Left ventricle myocardium inferior (tissue), 1 donor: Measurements from ENCODE around the gene SEMA7A. TPM values are rescaled to one million over a fixed set of nuclear protein-coding genes. Genes with fewer than 3 reads are reported as not detected.
A peak's percentile ranks its signal among the peaks of the same experiment; 100 is the strongest.
"Not testable (repeated sequence)": the region's sequence is repeated elsewhere in the genome, so short reads cannot be mapped to it uniquely, and the experiment has no call there.

ENCODE experiments used
- DNase-seq: peaks from one replicate; pipeline ENCODE4 v3.0.0-alpha.2; 2020
- H3K27ac ChIP-seq: fragments of 200-600 bp; replicated peaks from 2 replicates; pipeline ENCODE4 v1.8.0; 2021
- H3K27me3 ChIP-seq: fragments of 200-600 bp; 2 replicates; pipeline ENCODE4 v1.8.0; 2021; ENCODE audit warnings: low read depth
- H3K36me3 ChIP-seq: fragments of 200-600 bp; 2 replicates; pipeline ENCODE4 v1.8.0; 2021
- H3K4me1 ChIP-seq: fragments of 200-600 bp; 2 replicates; pipeline ENCODE4 v1.8.0; 2021
- H3K4me3 ChIP-seq: fragments of 200-600 bp; 2 replicates; pipeline ENCODE4 v1.8.0; 2021; ENCODE audit warnings: mild to moderate bottlenecking, moderate library complexity
- H3K9me3 ChIP-seq: fragments of 200-600 bp; replicated peaks from 2 replicates; pipeline ENCODE4 v1.8.0; 2021
- intact Hi-C: fragments of 100-400 bp; cut with micrococcal nuclease; formaldehyde crosslinking; loops from one replicate; pipeline ENCODE4 v1.11.0; 2022
- total RNA-seq: library from RNA; stranded (reverse); fragmentation: NEBNext Ultra II Directional; extraction: Animal tissue kit (Norgen Biotek cat#: 25700); gene quantifications from one replicate; pipeline ENCODE4 v1.2.1, GENCODE V29; 2021
- TF ChIP-seq, protein P1 (sequence below): fragments of 200-600 bp; IDR thresholded peaks from 2 replicates; pipeline ENCODE4 v1.8.0; 2021; ENCODE audit warnings: antibody characterized with exemption, mild to moderate bottlenecking, borderline replicate concordance
- donor health status: DM: no; HTN: yes; CAD: no; lungs with severe emphysema.

Gene SEMA7A
- total RNA-seq, 1 donor from 2014 or later: 1.5 TPM

DNA sequence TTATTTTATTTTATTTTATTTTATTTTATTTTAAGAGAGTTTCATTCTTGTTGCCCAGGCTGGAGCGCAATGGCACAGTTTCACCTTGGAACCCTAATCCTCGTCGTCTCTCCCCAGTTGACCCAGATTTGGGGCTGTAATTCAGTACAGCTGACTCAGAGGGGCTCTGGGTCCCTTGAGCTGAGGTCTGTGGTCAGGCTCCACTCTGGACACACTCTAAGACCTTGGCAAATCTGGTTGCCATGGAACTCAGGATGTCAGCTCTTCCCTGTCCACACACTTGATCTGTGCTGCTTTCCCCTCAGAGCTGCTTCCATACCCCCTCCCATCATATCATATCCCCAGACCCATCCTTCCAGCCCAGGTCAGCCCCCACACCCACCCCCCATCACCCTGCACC lies 65.6 kb downstream of the SEMA7A start:
- Histone ChIP-seq H3K27ac (no peak overlapping the region), H3K4me3 (no peak overlapping the region), H3K4me1 (peaks cover 14% of the 10 kb centered on the region), H3K36me3 (no peaks in the 10 kb centered on the region), H3K27me3 (peaks cover 58% of the 10 kb centered on the region), H3K9me3 (no peaks in the 10 kb centered on the region)
- intact Hi-C loops: no loop called here
- TF ChIP-seq, protein P1, sequence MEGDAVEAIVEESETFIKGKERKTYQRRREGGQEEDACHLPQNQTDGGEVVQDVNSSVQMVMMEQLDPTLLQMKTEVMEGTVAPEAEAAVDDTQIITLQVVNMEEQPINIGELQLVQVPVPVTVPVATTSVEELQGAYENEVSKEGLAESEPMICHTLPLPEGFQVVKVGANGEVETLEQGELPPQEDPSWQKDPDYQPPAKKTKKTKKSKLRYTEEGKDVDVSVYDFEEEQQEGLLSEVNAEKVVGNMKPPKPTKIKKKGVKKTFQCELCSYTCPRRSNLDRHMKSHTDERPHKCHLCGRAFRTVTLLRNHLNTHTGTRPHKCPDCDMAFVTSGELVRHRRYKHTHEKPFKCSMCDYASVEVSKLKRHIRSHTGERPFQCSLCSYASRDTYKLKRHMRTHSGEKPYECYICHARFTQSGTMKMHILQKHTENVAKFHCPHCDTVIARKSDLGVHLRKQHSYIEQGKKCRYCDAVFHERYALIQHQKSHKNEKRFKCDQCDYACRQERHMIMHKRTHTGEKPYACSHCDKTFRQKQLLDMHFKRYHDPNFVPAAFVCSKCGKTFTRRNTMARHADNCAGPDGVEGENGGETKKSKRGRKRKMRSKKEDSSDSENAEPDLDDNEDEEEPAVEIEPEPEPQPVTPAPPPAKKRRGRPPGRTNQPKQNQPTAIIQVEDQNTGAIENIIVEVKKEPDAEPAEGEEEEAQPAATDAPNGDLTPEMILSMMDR: no peak
- DNase-seq: no peak

DNA sequence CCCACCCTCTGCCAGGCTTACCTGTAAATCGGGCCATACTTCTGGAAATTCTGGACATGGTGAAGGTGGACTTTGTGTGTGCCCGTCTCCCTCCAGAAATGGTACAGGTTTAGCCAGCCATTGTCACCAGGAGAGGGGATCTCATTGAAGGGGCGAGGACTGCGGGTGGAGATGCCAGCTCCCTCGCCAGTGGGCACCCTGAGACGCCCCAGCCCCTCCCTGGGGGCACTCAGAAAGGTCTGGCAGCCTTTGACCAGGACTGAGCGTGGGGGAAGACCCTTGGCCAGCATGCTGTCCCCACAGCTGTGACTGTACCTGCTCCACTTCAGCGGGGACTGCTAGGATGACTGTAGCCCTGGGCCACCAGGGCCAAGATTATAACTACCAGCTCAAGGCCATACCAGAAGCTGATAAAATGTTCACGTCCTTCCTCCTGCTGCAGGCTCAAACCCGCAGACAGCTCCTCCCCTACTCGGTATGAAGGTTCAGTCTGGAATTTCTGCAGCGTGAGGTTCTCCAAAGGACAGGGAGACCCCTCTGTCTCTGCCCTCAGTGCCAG lies 66.4 kb downstream of the SEMA7A start, which contains the start of gene CYP11A1:
CYP11A1 (minus strand) TSS at position 351 of the 559 bp plus-strand sequence; CDS start at position 290, 61 bp downstream.
- Histone ChIP-seq H3K4me3 (peak within 1 kb of the TSS; percentile 72), H3K4me1 (peaks cover 14% of the 10 kb centered on the region), H3K27ac (no peak within 1 kb of the TSS), H3K36me3 (no peaks in the 10 kb centered on the region), H3K27me3 (peaks cover 52% of the 10 kb centered on the region), H3K9me3 (no peaks in the 10 kb centered on the region)
- DNase-seq: no peak
- intact Hi-C loops: no loop called here
- TF ChIP-seq, protein P1: no peak

DNA sequence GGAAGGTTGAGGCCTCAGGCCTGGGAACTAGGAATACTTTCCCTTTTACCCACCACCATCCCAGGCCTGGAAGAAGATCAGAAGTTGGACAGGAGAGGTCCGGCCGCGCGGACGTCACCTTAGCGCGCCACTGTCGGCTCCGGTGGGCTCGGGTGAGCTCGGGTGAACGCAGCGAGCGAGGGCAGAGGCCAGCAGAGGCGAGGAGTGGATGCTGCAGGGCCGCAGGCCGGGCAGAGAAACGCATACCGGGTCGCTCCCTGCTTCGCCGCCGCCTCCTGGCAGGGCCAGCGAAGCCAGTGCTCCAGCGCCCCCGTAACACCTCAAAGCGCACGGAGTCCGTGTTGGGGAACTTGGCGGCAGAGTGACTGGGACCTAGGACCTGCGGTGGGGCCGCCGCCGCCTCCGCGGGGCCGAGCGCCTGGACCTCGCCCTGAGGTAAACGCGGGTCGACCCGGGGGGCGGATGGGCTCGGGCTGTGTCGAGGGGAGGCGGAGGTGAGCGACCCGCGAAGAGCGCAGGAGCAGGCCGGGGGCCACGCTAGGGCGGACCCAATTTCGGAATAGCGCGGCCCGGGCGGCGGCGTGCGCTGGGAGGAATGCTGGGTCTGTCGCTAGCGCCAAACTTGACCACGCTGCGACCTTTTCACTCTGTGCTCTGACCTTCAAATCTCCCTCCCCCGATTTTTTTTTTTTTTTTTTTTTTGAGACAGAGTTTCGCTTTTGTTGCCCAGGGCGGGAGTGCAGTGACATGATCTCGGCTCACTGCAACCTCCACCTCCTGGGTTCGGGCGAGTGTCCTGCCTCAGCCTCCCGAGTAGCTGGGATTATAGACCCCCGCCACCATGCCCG lies 67.9 kb downstream of the SEMA7A start:
- peak; percentile 48 for DNase-seq
- peak overlapping the region; percentile 40 for H3K27ac ChIP-seq
- peaks cover 49% of the 10 kb centered on the region for H3K27me3 ChIP-seq
- TF ChIP-seq, protein P1: no peak
- no peaks in the 10 kb centered on the region for H3K9me3 ChIP-seq
- intact Hi-C loops: no loop called here
- peaks cover 14% of the 10 kb centered on the region for H3K4me1 ChIP-seq
- H3K36me3 ChIP-seq: no peaks in the 10 kb centered on the region
- peak overlapping the region; percentile 72 for H3K4me3 ChIP-seq

DNA sequence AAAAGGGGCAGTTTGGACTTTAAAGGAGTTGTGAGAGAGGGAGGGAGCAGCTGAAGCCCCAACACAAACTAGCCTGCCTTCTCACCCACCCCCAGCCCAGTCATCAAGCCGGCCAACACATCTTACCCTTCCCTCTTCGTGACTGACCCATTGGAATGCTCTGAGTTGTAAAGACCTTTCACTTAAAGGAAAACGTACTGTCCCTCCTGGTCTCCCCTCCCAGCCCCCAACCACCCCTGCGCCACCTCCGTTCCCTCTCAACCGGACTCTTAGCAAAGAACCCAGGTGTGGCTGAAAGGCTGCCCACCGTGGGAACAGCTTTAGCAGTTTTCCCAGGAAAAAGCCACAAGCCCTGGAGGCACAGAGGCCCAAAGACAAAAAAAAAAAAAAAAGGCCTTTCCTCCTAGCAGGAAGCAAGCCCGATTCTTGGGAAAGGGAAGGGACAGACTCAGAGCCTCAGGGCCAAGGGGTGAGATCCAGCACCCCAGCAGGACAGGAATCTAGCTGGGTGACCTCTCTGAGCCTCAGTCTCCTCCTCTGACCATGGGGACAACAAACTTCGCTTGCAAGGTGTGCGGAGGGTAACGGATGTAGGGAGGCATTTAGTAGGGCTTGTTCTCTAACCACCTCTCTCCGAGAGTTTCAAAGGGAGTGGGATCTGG lies 68.7 kb downstream of the SEMA7A start:
- peaks cover 14% of the 10 kb centered on the region for H3K4me1 ChIP-seq
- TF ChIP-seq, protein P1: no peak
- no peak for DNase-seq
- no peaks in the 10 kb centered on the region for H3K9me3 ChIP-seq
- no peak overlapping the region for H3K27ac ChIP-seq
- no peaks in the 10 kb centered on the region for H3K36me3 ChIP-seq
- intact Hi-C loops: no loop called here
- H3K4me3 ChIP-seq: peak overlapping the region; percentile 72
- H3K27me3 ChIP-seq: peaks cover 41% of the 10 kb centered on the region

DNA sequence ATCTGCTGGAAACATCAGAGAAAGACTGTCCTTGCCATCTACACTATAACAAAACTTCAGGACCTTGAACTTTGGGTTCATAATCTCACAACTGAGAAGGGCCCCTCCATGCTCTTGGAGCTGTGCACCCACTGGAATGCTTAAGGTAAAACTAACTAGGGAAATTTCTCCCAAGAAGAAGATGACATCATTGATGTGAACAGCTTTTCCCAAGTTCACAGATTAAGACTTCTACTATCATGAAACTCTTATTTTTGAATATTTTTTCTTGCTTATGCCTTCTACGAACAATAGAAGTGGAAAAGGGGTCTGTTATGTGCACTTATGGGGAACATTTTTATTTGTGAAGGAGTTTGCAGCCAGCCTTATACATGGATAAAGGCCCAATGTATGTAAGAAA lies 71.3 kb downstream of the SEMA7A start:
- Histone ChIP-seq H3K4me3 (no peak overlapping the region), H3K27me3 (peaks cover 32% of the 10 kb centered on the region), H3K9me3 (no peaks in the 10 kb centered on the region), H3K36me3 (no peaks in the 10 kb centered on the region), H3K27ac (no peak overlapping the region), H3K4me1 (peaks cover 14% of the 10 kb centered on the region)
- TF ChIP-seq, protein P1: no peak
- DNase-seq: no peak
- intact Hi-C loops: no loop called here

DNA sequence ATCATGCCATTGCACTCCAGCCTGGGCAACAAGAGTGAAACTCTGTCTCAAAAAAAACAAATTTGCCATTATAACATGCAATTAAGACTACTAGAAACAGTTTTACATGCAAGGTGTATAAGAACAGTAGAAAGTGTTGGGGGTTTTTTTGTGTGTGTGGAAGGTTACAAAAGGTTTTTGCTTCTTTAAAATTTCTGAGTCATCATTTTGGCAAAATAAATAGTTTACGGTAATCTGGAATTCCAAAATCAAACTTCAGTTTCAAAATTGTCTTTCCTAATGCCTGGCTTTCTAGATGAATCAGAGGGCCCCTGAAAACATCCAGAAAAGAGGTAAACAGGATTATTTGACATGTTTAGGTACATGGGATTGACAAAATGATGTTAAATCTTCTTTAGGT lies 72.9 kb downstream of the SEMA7A start:
- DNase-seq: not testable (repeated sequence)

DNA sequence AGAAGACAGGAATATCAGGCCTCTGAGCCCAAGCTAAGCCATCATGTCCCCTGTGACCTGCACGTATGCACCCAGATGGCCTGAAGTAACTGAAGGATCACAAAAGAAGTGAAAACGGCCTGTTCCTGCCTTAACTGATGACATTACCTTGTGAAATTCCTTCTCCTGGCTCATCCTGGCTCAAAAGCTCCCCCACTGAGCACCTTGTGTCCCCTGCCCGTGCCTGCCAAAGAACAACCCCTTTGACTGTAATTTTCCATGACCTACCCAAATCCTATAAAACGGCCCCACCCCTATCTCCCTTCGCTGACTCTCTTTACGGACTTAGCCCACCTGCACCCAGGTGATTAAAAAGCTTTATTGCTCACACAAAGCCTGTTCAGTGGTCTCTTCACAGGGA lies 74.4 kb downstream of the SEMA7A start:
- H3K36me3 ChIP-seq, H3K27ac ChIP-seq, DNase-seq, H3K9me3 ChIP-seq, H3K4me1 ChIP-seq, intact Hi-C loops, H3K4me3 ChIP-seq: not testable (repeated sequence)
- peaks cover 14% of the 10 kb centered on the region for H3K27me3 ChIP-seq

More for the DNA sequence above, 72.9 kb downstream of the SEMA7A start:
- H3K36me3 ChIP-seq, intact Hi-C loops, H3K27ac ChIP-seq, H3K4me1 ChIP-seq, H3K9me3 ChIP-seq, H3K4me3 ChIP-seq: not testable (repeated sequence)
- H3K27me3 ChIP-seq: peaks cover 27% of the 10 kb centered on the region
